ENCODE data around the gene ELP2.
A peak's percentile ranks its signal among the peaks of the same experiment; 100 is the strongest.
"Not testable (repeated sequence)": the region's sequence is repeated elsewhere in the genome, so short reads cannot be mapped to it uniquely, and the experiment has no call there.

The ELP2 gene

GRCh38 chr18:36129300-36130038, at the start of gene ELP2, which contains the start of gene SLC39A6:
Gene ELP2 (plus strand): TSS chr18:36129899. CDS start chr18:36129934, 35 bp downstream.
Gene SLC39A6 (minus strand): TSS chr18:36129340. CDS start chr18:36127007, 2,333 bp downstream.
- Histone ChIP-seq H3K4me3 (ENCODE audit: low read depth in 1 of 2, low read length in 1 of 2) (peak within 1 kb of the TSS; percentile 70 to 88), H3K9me3 (no peaks in the 10 kb centered on the region), H3K27me3 (no peaks in the 10 kb centered on the region), H3K36me3 (no peaks in the 10 kb centered on the region), H3K4me1 (ENCODE audit: control insufficient read depth in 1 of 2, insufficient read depth in 1 of 2, low read depth in 1 of 2, low read length in 1 of 2) (peaks cover 20 to 24% of the 10 kb centered on the region in 2 experiments), H3K27ac (peak within 1 kb of the TSS; percentile 98)
- no peak for TF ChIP-seq CTCF (IDR thresholded peaks at IDR 0.05)

GRCh38 chr18:36081118-36081517, 48.6 kb upstream of the ELP2 start:
- not testable (repeated sequence) for H3K9me3 ChIP-seq; H3K36me3 ChIP-seq; H3K4me3 ChIP-seq (ENCODE audit: low read depth in 1 of 2, low read length in 1 of 2); H3K27ac ChIP-seq; H3K4me1 ChIP-seq (ENCODE audit: control insufficient read depth in 1 of 2, insufficient read depth in 1 of 2, low read depth in 1 of 2, low read length in 1 of 2); H3K27me3 ChIP-seq

- TF ChIP-seq CTCF (IDR thresholded peaks at IDR 0.05), result no peak
Measured at GRCh38 chr18:36083729-36084128, 46.0 kb upstream of the ELP2 start.

GRCh38 chr18:36085195-36085594, 44.5 kb upstream of the ELP2 start:
- H3K4me3 ChIP-seq (ENCODE audit: low read depth in 1 of 2, low read length in 1 of 2), result no peak overlapping the region
- no peaks in the 10 kb centered on the region for H3K27me3 ChIP-seq

More at GRCh38 chr18:36083729-36084128, 46.0 kb upstream of the ELP2 start:
- Histone ChIP-seq H3K9me3 (no peaks in the 10 kb centered on the region), H3K4me3 (ENCODE audit: low read depth in 1 of 2, low read length in 1 of 2) (no peak overlapping the region), H3K36me3 (no peaks in the 10 kb centered on the region), H3K27ac (no peak overlapping the region), H3K4me1 (ENCODE audit: control insufficient read depth in 1 of 2, insufficient read depth in 1 of 2, low read depth in 1 of 2, low read length in 1 of 2) (no peaks in the 10 kb centered on the region), H3K27me3 (no peaks in the 10 kb centered on the region)

GRCh38 chr18:36086186-36086585, 43.5 kb upstream of the ELP2 start:
- TF ChIP-seq CTCF (IDR thresholded peaks at IDR 0.05), result no peak
- Histone ChIP-seq H3K27ac (no peak overlapping the region), H3K9me3 (no peaks in the 10 kb centered on the region), H3K4me3 (ENCODE audit: low read depth in 1 of 2, low read length in 1 of 2) (no peak overlapping the region), H3K4me1 (ENCODE audit: control insufficient read depth in 1 of 2, insufficient read depth in 1 of 2, low read depth in 1 of 2, low read length in 1 of 2) (no peaks in the 10 kb centered on the region), H3K27me3 (no peaks in the 10 kb centered on the region), H3K36me3 (no peaks in the 10 kb centered on the region)

More at GRCh38 chr18:36085195-36085594, 44.5 kb upstream of the ELP2 start:
- Histone ChIP-seq H3K4me1 (ENCODE audit: control insufficient read depth in 1 of 2, insufficient read depth in 1 of 2, low read depth in 1 of 2, low read length in 1 of 2) (no peaks in the 10 kb centered on the region), H3K36me3 (no peaks in the 10 kb centered on the region), H3K27ac (no peak overlapping the region), H3K9me3 (no peaks in the 10 kb centered on the region)
- TF ChIP-seq CTCF (IDR thresholded peaks at IDR 0.05), result no peak

GRCh38 chr18:36088256-36088655, 41.4 kb upstream of the ELP2 start:
- no peaks in the 10 kb centered on the region for H3K36me3 ChIP-seq

More at GRCh38 chr18:36088256-36088655, 41.4 kb upstream of the ELP2 start:
- H3K4me3 ChIP-seq (ENCODE audit: low read depth in 1 of 2, low read length in 1 of 2), result no peak overlapping the region
- H3K27ac ChIP-seq, result no peak overlapping the region
- H3K9me3 ChIP-seq, result no peaks in the 10 kb centered on the region
- H3K27me3 ChIP-seq, result no peaks in the 10 kb centered on the region
- no peaks in the 10 kb centered on the region for H3K4me1 ChIP-seq (ENCODE audit: control insufficient read depth in 1 of 2, insufficient read depth in 1 of 2, low read depth in 1 of 2, low read length in 1 of 2)
- no peak for TF ChIP-seq CTCF (IDR thresholded peaks at IDR 0.05)

Data from neutrophil (primary cell).